Heart left ventricle (tissue), 13 donors: ENCODE data around the gene PCED1B.

Experiments used
- POLR2A ChIP-seq, 2 donors: fragments of 450-650 bp; IDR thresholded peaks; one replicate each; pipeline ENCODE4 v1.6.1; 2017; ENCODE audit warnings: antibody characterized with exemption in 2 of 2, mild to moderate bottlenecking in 2 of 2, moderate library complexity in 2 of 2
- TF ChIP-seq, protein P1 (sequence below), 12 donors: fragments of 200-600 bp; sonication (generic) in 4 of 12; IDR thresholded peaks; one replicate each; pipeline versions ENCODE4 v1.5.0 to v1.8.0; 2018 to 2022; ENCODE audit warnings: antibody characterized with exemption in 12 of 12, mild to moderate bottlenecking in 5 of 12
- donor health status: ischemic (EF 13 %, LVEDD 7.1; RV severe dilation, severe dysfunction).
- donor health status: DM: no; HTN: yes; CAD: no.
- donor health status: DM: no; HTN: no; CAD: no.
- donor health status: ischemic (EF 25% LVEDD 6.9; RV normal size, moderate dysfunction).
- donor health status: ischemic (EF 25% LVEDD 5.7; RV mildly dilated, moderate dysfunction).
- donor health status: ischemic (EF 35%, LVEDD 5.7; RV mildly dilated, moderate dysfunction).
- donor health status: nonischemic (EF 11% LVEDD 7.7; RV severe dilation, severe dysfunction).
- donor health status: DM: yes; HTN: yes; CAD: no.
- donor health status: PGD.
- donor health status: ischemic (EF 29% LVEDD 5.4; RV normal size, mild dysfunction).
- donor health status: nonischemic (EF 23%, LVEDD 6.1; RV moderate dilation, normal function).

DNA sequence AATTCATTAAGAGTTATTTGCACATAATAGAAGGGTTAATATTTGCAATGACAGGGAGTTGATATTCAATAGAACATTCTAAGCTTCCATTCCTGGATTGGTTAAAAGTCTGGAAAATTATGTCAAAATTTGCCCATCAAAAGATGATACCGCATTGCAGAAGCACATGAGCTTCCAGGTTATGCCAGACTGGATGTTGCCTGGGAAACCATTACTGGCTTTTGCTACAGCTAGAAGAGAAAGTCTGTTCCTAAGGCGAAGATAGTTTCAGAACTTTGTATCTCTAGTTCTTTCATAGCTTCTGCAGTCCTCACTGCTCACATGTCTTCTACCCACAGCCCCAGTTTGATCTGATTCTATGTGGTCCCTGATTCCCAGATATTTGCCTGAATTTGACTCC lies 122.8 kb downstream of the PCED1B start:
- TF ChIP-seq, protein P1, sequence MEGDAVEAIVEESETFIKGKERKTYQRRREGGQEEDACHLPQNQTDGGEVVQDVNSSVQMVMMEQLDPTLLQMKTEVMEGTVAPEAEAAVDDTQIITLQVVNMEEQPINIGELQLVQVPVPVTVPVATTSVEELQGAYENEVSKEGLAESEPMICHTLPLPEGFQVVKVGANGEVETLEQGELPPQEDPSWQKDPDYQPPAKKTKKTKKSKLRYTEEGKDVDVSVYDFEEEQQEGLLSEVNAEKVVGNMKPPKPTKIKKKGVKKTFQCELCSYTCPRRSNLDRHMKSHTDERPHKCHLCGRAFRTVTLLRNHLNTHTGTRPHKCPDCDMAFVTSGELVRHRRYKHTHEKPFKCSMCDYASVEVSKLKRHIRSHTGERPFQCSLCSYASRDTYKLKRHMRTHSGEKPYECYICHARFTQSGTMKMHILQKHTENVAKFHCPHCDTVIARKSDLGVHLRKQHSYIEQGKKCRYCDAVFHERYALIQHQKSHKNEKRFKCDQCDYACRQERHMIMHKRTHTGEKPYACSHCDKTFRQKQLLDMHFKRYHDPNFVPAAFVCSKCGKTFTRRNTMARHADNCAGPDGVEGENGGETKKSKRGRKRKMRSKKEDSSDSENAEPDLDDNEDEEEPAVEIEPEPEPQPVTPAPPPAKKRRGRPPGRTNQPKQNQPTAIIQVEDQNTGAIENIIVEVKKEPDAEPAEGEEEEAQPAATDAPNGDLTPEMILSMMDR (IDR thresholded peaks at IDR 0.05), result no peak
- no peak for TF ChIP-seq POLR2A (IDR thresholded peaks at IDR 0.05)
